IMR-90 (cell line): ENCODE data around the gene MRPL54. TPM values are rescaled to one million over a fixed set of nuclear protein-coding genes. Genes with fewer than 3 reads are reported as not detected.

Source experiments
- ATAC-seq: fragments of 200-7000 bp; cut with Tn5 transposase; 2 replicates; pipeline ENCODE4 v1.9.1; 2020; ENCODE audit warnings: low read depth, mild to moderate bottlenecking, moderate library complexity
- BruUV-seq: library from RNA; stranded (reverse); fragments of 400-500 nt; replicated peaks from 2 replicates; lab custom pipeline; 2021; lab: Mats Ljungman, UMichigan
- CTCF ChIA-PET: fragments of 300-600 bp; formaldehyde crosslinking; extraction: SDS; loops from one replicate; lab custom pipeline; 2021; ENCODE audit warnings: antibody characterized with exemption; lab: Yijun Ruan, JAX
- POLR2A ChIA-PET: fragments of 300-600 bp; sonication (Branson Sonifier 250); formaldehyde crosslinking; loops from one replicate; lab custom pipeline; 2022; ENCODE audit warnings: antibody characterized with exemption; ENCODE audit not compliant: unreplicated experiment; lab: Charles Lee
- DNase-seq: peaks from one replicate; pipeline ENCODE4 v3.0.0; 2013
- H2AFZ ChIP-seq: replicated peaks from 2 replicates; pipeline ENCODE3; 2013; ENCODE audit warnings: low read length, mild to moderate bottlenecking; ENCODE audit not compliant: poor library complexity
- H2AK5ac ChIP-seq: 2 replicates; pipeline ENCODE4 v1.6.1; 2013; ENCODE audit warnings: low read depth, low read length, inconsistent platforms
- H2AK9ac ChIP-seq: replicated peaks from 2 replicates; pipeline ENCODE3; 2013; ENCODE audit warnings: mild to moderate bottlenecking, low read depth, low read length, moderate library complexity; ENCODE audit not compliant: poor library complexity
- H2BK120ac ChIP-seq: 2 replicates; pipeline ENCODE4 v1.6.1; 2013; ENCODE audit warnings: low read depth, low read length, inconsistent platforms
- H2BK15ac ChIP-seq: 3 replicates; pipeline ENCODE4 v1.6.1; 2013; ENCODE audit warnings: low read depth, low read length, inconsistent platforms
- H2BK20ac ChIP-seq: 2 replicates; pipeline ENCODE4 v1.6.1; 2013; ENCODE audit warnings: low read depth, mild to moderate bottlenecking, inconsistent platforms, low read length, moderate library complexity
- H2BK5ac ChIP-seq: 2 replicates; pipeline ENCODE4 v1.6.1; 2013; ENCODE audit warnings: mild to moderate bottlenecking, low read depth, low read length, inconsistent platforms; ENCODE audit not compliant: poor library complexity, severe bottlenecking
- H3K14ac ChIP-seq: replicated peaks from 2 replicates; pipeline ENCODE4 v1.6.1; 2013; ENCODE audit warnings: low read depth, low read length, inconsistent platforms
- H3K18ac ChIP-seq: 2 replicates; pipeline ENCODE4 v1.6.1; 2013; ENCODE audit warnings: low read depth, low read length, control low read depth
- H3K23ac ChIP-seq: 2 replicates; pipeline ENCODE4 v1.6.1; 2013; ENCODE audit warnings: low read depth, low read length, inconsistent platforms
- H3K27ac ChIP-seq: 2 replicates; pipeline ENCODE4 v1.5.1; 2013; ENCODE audit warnings: mild to moderate bottlenecking, control low read depth, low read length; ENCODE audit not compliant: insufficient read depth
- H3K27me3 ChIP-seq: 2 replicates; pipeline ENCODE4 v1.6.1; 2013; ENCODE audit warnings: low read length; ENCODE audit not compliant: control insufficient read depth, insufficient read depth
- H3K36me3 ChIP-seq: 2 replicates; pipeline ENCODE4 v1.6.1; 2013; ENCODE audit warnings: low read length, mixed read lengths; ENCODE audit not compliant: control insufficient read depth, insufficient read depth
- H3K4ac ChIP-seq: 2 replicates; pipeline ENCODE4 v1.6.1; 2013; ENCODE audit warnings: low read depth, low read length, inconsistent platforms
- H3K4me1 ChIP-seq: 2 replicates; pipeline ENCODE4 v1.6.1; 2013; ENCODE audit warnings: low read length, mixed read lengths; ENCODE audit not compliant: control insufficient read depth, insufficient read depth
- H3K4me2 ChIP-seq: 2 replicates; pipeline ENCODE4 v1.6.1; 2013; ENCODE audit warnings: low read depth, mild to moderate bottlenecking, control low read depth, low read length, moderate library complexity
- H3K4me3 ChIP-seq: 2 replicates; pipeline ENCODE4 v1.5.1; 2013; ENCODE audit warnings: low read depth, mild to moderate bottlenecking, control low read depth, low read length, moderate library complexity; ENCODE audit not compliant: insufficient read depth
- H3K56ac ChIP-seq: 2 replicates; pipeline ENCODE4 v1.6.1; 2013; ENCODE audit warnings: low read length, inconsistent platforms; ENCODE audit not compliant: insufficient read depth; ENCODE audit errors: extremely low read depth
- H3K79me1 ChIP-seq, 2 experiments: 2 replicates each; pipeline ENCODE4 v1.6.1; 2013; ENCODE audit warnings: low read length in 2 of 2, inconsistent platforms in 1 of 2, low read depth in 1 of 2
- H3K9ac ChIP-seq: 2 replicates; pipeline ENCODE4 v1.6.1; 2013; ENCODE audit warnings: low read depth, low read length, control low read depth
- H3K9me1 ChIP-seq: 2 replicates; pipeline ENCODE4 v1.6.1; 2013; ENCODE audit warnings: low read length, inconsistent platforms; ENCODE audit not compliant: insufficient read depth
- H3K9me3 ChIP-seq: 2 replicates; pipeline ENCODE4 v1.6.1; 2013; ENCODE audit warnings: low read length; ENCODE audit not compliant: control insufficient read depth, insufficient read depth
- H4K20me1 ChIP-seq: 2 replicates; pipeline ENCODE4 v1.6.1; 2013; ENCODE audit warnings: low read length, inconsistent platforms; ENCODE audit not compliant: insufficient read depth
- H4K5ac ChIP-seq: 2 replicates; pipeline ENCODE4 v1.6.1; 2013; ENCODE audit warnings: mild to moderate bottlenecking, low read depth, low read length, control low read depth
- H4K8ac ChIP-seq, 2 experiments: 2 replicates each; pipeline ENCODE4 v1.6.1; 2013; ENCODE audit warnings: low read depth in 2 of 2, low read length in 2 of 2, control low read depth in 1 of 2, inconsistent platforms in 1 of 2
- H4K91ac ChIP-seq: 2 replicates; pipeline ENCODE4 v1.6.1; 2013; ENCODE audit warnings: low read depth, low read length, inconsistent platforms; ENCODE audit not compliant: insufficient read depth
- MAFK ChIP-seq: IDR thresholded peaks from 2 replicates; pipeline ENCODE4 v1.6.1; 2012; ENCODE audit warnings: low read depth, low read length, improper control_type of control experiment
- MXI1 ChIP-seq: IDR thresholded peaks from 2 replicates; pipeline ENCODE4 v1.6.1; 2012; ENCODE audit warnings: low read depth, mild to moderate bottlenecking, low read length, moderate library complexity, borderline replicate concordance
- RFX5 ChIP-seq: IDR thresholded peaks from 2 replicates; pipeline ENCODE4 v1.8.0; 2012; ENCODE audit warnings: low read depth, mild to moderate bottlenecking, low read length, moderate library complexity
- SMC3 ChIP-seq: fragments of 150-350 bp; IDR thresholded peaks from 2 replicates; pipeline ENCODE4 v1.6.1; 2016; ENCODE audit warnings: low read depth, mild to moderate bottlenecking, antibody characterized with exemption, low read length, moderate library complexity
- WGBS, 2 experiments: methylation state at CpG; one replicate each; pipeline versions ENCODE4 v1.1.5 to v1.1.7; 2013; ENCODE audit warnings: missing lambda C conversion rate in 2 of 2; ENCODE audit not compliant: insufficient read length in 1 of 2; ENCODE audit errors: extremely low coverage in 2 of 2; 5-methylcytosine and 5-hydroxymethylcytosine counted together
- dilution Hi-C: fragments of 300-500 bp; cut with HindIII; formaldehyde crosslinking; loops from one replicate; pipeline ENCODE4 v1.14.3; 2018; ENCODE audit warnings: low sequenced_read_pairs; ENCODE audit not compliant: unreplicated experiment
- in situ Hi-C: fragments of 300-500 bp; cut with MboI; formaldehyde crosslinking; loops from 3 replicates; pipeline ENCODE4 v1.14.3; 2019; ENCODE audit warnings: low sequenced_read_pairs, inconsistent platforms, mixed read lengths
- intact Hi-C: fragments of 100-400 bp; cut with micrococcal nuclease; formaldehyde crosslinking; loops from 2 replicates; pipeline ENCODE4 v1.10.0; 2022
- polyA plus RNA-seq, 3 experiments: library from polyadenylated mRNA; depleted of rRNA; stranded (reverse); fragments of >200 nt; gene quantifications; 2 replicates each; pipeline ENCODE4 v1.2.3, GENCODE V29; 2012; ENCODE audit warnings: low replicate concordance in 1 of 3
- total RNA-seq: library from RNA; depleted of rRNA; stranded (reverse); fragments of >200 nt; gene quantifications from 2 replicates; pipeline ENCODE4 v1.2.3, GENCODE V29; 2012
- TF ChIP-seq, protein P1 (sequence below): fragments of 150-350 bp; IDR thresholded peaks from 2 replicates; pipeline ENCODE4 v1.6.1; 2016; ENCODE audit warnings: low read depth, mild to moderate bottlenecking, low read length, moderate library complexity, borderline replicate concordance

The MRPL54 gene
- total and polyA plus RNA-seq, 2 of the 4 experiments (the other 2 are of a cell fraction) = 55.9 to 75.7 TPM

DNA sequence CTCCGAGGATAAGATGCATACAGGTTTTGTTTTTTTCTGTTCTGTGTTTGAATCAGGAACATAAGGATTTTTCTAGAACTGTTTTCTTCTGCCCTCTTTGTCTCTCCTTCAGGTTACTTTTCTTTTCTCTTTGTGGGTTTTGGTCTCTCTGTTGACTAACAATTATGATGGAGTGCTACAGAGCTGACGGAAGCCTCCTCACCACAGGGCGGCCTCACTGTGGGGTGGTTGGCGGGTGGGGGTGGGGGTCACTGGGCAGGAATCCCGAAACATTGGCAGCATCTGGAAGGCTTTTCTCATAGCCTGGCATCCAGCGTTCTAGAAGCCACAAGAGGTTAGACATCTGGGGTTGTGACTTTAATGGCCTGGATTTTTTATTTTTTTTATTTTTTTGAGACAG is 35.7 kb downstream of the MRPL54 start:
- no peak overlapping the region for H3K23ac ChIP-seq
- dilution Hi-C loops = no loop called here

More for the DNA sequence above, 35.7 kb downstream of the MRPL54 start:
- Histone ChIP-seq H3K4me2 (no peak overlapping the region), H3K9me3 (peaks cover 8% of the 10 kb centered on the region), H4K20me1 (no peaks in the 10 kb centered on the region), H2AK5ac (no peak overlapping the region), H3K36me3 (no peaks in the 10 kb centered on the region), H3K56ac (no peak overlapping the region), H3K4ac (no peak overlapping the region), H3K4me1 (no peaks in the 10 kb centered on the region), H4K91ac (no peak overlapping the region), H3K14ac (no peak overlapping the region), H2AFZ (no peak overlapping the region), H2AK9ac (no peak overlapping the region), H2BK15ac (no peak overlapping the region), H3K79me1 (no peaks in the 10 kb centered on the region), H2BK120ac (no peak overlapping the region), H4K5ac (no peak overlapping the region), H2BK5ac (no peak overlapping the region), H3K18ac (no peak overlapping the region), H3K27ac (no peak overlapping the region), H3K27me3 (peaks cover 28% of the 10 kb centered on the region), H3K4me3 (no peak overlapping the region), H4K8ac (no peak overlapping the region), H3K9me1 (no peaks in the 10 kb centered on the region), H2BK20ac (no peak overlapping the region), H3K9ac (no peak overlapping the region)
- in situ Hi-C loops = no loop called here
- CTCF ChIA-PET = no interaction called here
- BruUV-seq = no TSS peak
- POLR2A ChIA-PET = no interaction called here
- TF ChIP-seq SMC3 = no peak
- no peak for TF ChIP-seq MXI1
- TF ChIP-seq, protein P1, sequence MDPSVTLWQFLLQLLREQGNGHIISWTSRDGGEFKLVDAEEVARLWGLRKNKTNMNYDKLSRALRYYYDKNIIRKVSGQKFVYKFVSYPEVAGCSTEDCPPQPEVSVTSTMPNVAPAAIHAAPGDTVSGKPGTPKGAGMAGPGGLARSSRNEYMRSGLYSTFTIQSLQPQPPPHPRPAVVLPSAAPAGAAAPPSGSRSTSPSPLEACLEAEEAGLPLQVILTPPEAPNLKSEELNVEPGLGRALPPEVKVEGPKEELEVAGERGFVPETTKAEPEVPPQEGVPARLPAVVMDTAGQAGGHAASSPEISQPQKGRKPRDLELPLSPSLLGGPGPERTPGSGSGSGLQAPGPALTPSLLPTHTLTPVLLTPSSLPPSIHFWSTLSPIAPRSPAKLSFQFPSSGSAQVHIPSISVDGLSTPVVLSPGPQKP = no peak
- TF ChIP-seq MAFK = no peak
- TF ChIP-seq RFX5 = no peak
- DNase-seq (no peak), ATAC-seq (no peak)
- no CpG with 5 or more reads among the region's 6 CpGs for WGBS, 2 experiments
- intact Hi-C loops = no loop called here
